ENCODE measurements around the gene RPL28. TPM values are rescaled to one million over a fixed set of nuclear protein-coding genes. Genes with fewer than 3 reads are reported as not detected.

The RPL28 gene
- total and polyA plus RNA-seq, 10 of the 15 experiments (the other 5 are each of a cell fraction or from before 2014, with no cell fraction given): 260 to 3,542 (median 891) TPM

GRCh38 chr19:55360902-55361301, 24.8 kb upstream of the RPL28 start:
- DNase-seq (ENCODE audit: low read depth, low spot score) (no peak), FAIRE-seq (no peak), ATAC-seq (no peak)
- Histone ChIP-seq H3K36me3 (ENCODE audit: control insufficient read depth in 2 of 2, insufficient read depth in 2 of 2, low read length in 1 of 2) (no peaks in the 10 kb centered on the region), H3K4me3 (no peak overlapping the region), H3K4me1 (ENCODE audit: control insufficient read depth, insufficient read depth, low read length) (no peaks in the 10 kb centered on the region), H3K9ac (ENCODE audit: control insufficient read depth, insufficient read depth, low read length) (no peak overlapping the region), H3K79me2 (ENCODE audit: control insufficient read depth, insufficient read depth, low read length) (no peaks in the 10 kb centered on the region), H3K9me3 (replicated peaks; ENCODE audit: control insufficient read depth, insufficient read depth, low read length) (no peaks in the 10 kb centered on the region), H4K20me1 (ENCODE audit: control insufficient read depth, insufficient read depth) (no peaks in the 10 kb centered on the region), H3K4me2 (ENCODE audit: control insufficient read depth, insufficient read depth) (no peak overlapping the region), H3K27me3 (replicated peaks in 1 of 2; ENCODE audit: control insufficient read depth in 2 of 2, insufficient read depth in 2 of 2, low read length in 1 of 2) (peaks cover 0 to 3% of the 10 kb centered on the region in 2 experiments; a peak in 2 of 4 replicates), H2AFZ (ENCODE audit: control insufficient read depth, low read depth, low read length) (no peak overlapping the region), H3K27ac (ENCODE audit: control insufficient read depth, insufficient read depth) (no peak overlapping the region)
- ChIA-PET POLR2A (no interaction called here), RAD21 (ENCODE audit: unreplicated experiment) (no interaction called here), CTCF (interaction anchor here (1.0 kb wide), 1 partner anchor 146 kb away, joined by 3 read pairs; no protein-coding TSS in a partner anchor), SMC1A (ENCODE audit: uncharacterized antibody, unreplicated experiment) (no interaction called here)
- 62% methylated on average over 15 of the region's 16 CpGs for WGBS (ENCODE audit: insufficient coverage, insufficient replicate concordance, low lambda C conversion rate, missing lambda C conversion rate)
- TF ChIP-seq BHLHE40 (IDR thresholded peaks at IDR 0.05; ENCODE audit: borderline replicate concordance in 1 of 2, low read depth in 2 of 2, low read length in 1 of 2) (no peak), FOXM1 (IDR thresholded peaks at IDR 0.05; ENCODE audit: low read depth, low read length) (no peak), BCL11A (IDR thresholded peaks at IDR 0.05; ENCODE audit: low read depth, low read length) (no peak), BACH1 (IDR thresholded peaks at IDR 0.05; ENCODE audit: borderline replicate concordance) (no peak), MTA2 (IDR thresholded peaks at IDR 0.05; ENCODE audit: low read depth) (no peak), TCF12 (IDR thresholded peaks at IDR 0.05; ENCODE audit: low read depth, low read length) (no peak), ZZZ3 (IDR thresholded peaks at IDR 0.05; ENCODE audit: control insufficient read depth, insufficient read length, low read depth) (no peak), SMC3 (IDR thresholded peaks at IDR 0.05; ENCODE audit: borderline replicate concordance, low read length) (no peak), SREBF2 (IDR thresholded peaks at IDR 0.05; ENCODE audit: low read length) (no peak), WRNIP1 (IDR thresholded peaks at IDR 0.05; ENCODE audit: borderline replicate concordance, low read depth, low read length) (no peak)
- TF ChIP-seq, protein P1, sequence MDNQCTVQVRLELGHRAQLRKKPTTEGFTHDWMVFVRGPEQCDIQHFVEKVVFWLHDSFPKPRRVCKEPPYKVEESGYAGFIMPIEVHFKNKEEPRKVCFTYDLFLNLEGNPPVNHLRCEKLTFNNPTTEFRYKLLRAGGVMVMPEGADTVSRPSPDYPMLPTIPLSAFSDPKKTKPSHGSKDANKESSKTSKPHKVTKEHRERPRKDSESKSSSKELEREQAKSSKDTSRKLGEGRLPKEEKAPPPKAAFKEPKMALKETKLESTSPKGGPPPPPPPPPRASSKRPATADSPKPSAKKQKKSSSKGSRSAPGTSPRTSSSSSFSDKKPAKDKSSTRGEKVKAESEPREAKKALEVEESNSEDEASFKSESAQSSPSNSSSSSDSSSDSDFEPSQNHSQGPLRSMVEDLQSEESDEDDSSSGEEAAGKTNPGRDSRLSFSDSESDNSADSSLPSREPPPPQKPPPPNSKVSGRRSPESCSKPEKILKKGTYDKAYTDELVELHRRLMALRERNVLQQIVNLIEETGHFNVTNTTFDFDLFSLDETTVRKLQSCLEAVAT (IDR thresholded peaks at IDR 0.05): no peak
- TF ChIP-seq, protein P2, sequence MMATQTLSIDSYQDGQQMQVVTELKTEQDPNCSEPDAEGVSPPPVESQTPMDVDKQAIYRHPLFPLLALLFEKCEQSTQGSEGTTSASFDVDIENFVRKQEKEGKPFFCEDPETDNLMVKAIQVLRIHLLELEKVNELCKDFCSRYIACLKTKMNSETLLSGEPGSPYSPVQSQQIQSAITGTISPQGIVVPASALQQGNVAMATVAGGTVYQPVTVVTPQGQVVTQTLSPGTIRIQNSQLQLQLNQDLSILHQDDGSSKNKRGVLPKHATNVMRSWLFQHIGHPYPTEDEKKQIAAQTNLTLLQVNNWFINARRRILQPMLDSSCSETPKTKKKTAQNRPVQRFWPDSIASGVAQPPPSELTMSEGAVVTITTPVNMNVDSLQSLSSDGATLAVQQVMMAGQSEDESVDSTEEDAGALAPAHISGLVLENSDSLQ (IDR thresholded peaks at IDR 0.05): no peak
- BruUV-seq (replicated peaks): no TSS peak
- in situ Hi-C loops (cut with MboI): no loop called here
- intact Hi-C loops (cut with micrococcal nuclease; ENCODE audit: unreplicated experiment): no loop called here
